ENCODE measurements around the gene TBC1D20.

The TBC1D20 gene

GRCh38 chr20:438571-439469 lies 23.5 kb downstream of the TBC1D20 start:
- Histone ChIP-seq H3K79me2 (ENCODE audit: low read length) (no peaks in the 10 kb centered on the region), H3K4me3 (ENCODE audit: low read length) (no peak overlapping the region), H2AFZ (ENCODE audit: low read depth, low read length) (no peak overlapping the region), H3K9me3 (ENCODE audit: insufficient read depth, low read length) (no peaks in the 10 kb centered on the region), H3K36me3 (replicated peaks; ENCODE audit: low read depth, low read length) (peaks cover 71% of the 10 kb centered on the region), H3K4me1 (ENCODE audit: low read length) (peaks cover 7% of the 10 kb centered on the region), H3K4me2 (ENCODE audit: low read length) (no peak overlapping the region), H3K9ac (ENCODE audit: low read length) (no peak overlapping the region), H3K27me3 (ENCODE audit: low read depth, low read length) (no peaks in the 10 kb centered on the region), H4K20me1 (ENCODE audit: insufficient read depth, low read length) (no peaks in the 10 kb centered on the region), H3K27ac (ENCODE audit: low read length) (no peak overlapping the region)
- no peak for TF ChIP-seq EZH2phosphoT487 (IDR thresholded peaks at IDR 0.05; ENCODE audit: low read depth)
- TF ChIP-seq, protein P1, sequence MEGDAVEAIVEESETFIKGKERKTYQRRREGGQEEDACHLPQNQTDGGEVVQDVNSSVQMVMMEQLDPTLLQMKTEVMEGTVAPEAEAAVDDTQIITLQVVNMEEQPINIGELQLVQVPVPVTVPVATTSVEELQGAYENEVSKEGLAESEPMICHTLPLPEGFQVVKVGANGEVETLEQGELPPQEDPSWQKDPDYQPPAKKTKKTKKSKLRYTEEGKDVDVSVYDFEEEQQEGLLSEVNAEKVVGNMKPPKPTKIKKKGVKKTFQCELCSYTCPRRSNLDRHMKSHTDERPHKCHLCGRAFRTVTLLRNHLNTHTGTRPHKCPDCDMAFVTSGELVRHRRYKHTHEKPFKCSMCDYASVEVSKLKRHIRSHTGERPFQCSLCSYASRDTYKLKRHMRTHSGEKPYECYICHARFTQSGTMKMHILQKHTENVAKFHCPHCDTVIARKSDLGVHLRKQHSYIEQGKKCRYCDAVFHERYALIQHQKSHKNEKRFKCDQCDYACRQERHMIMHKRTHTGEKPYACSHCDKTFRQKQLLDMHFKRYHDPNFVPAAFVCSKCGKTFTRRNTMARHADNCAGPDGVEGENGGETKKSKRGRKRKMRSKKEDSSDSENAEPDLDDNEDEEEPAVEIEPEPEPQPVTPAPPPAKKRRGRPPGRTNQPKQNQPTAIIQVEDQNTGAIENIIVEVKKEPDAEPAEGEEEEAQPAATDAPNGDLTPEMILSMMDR (IDR thresholded peaks at IDR 0.05; ENCODE audit: low read depth, low read length): no peak

- TF ChIP-seq EZH2phosphoT487 (IDR thresholded peaks at IDR 0.05; ENCODE audit: low read depth): no peak
- TF ChIP-seq, protein P1 (IDR thresholded peaks at IDR 0.05; ENCODE audit: low read depth, low read length): no peak
- Histone ChIP-seq H4K20me1 (ENCODE audit: insufficient read depth, low read length) (no peaks in the 10 kb centered on the region), H2AFZ (ENCODE audit: low read depth, low read length) (no peak overlapping the region), H3K4me2 (ENCODE audit: low read length) (no peak overlapping the region), H3K36me3 (replicated peaks; ENCODE audit: low read depth, low read length) (peaks cover 67% of the 10 kb centered on the region), H3K9ac (ENCODE audit: low read length) (no peak overlapping the region), H3K27me3 (ENCODE audit: low read depth, low read length) (no peaks in the 10 kb centered on the region), H3K79me2 (ENCODE audit: low read length) (no peaks in the 10 kb centered on the region), H3K4me1 (ENCODE audit: low read length) (peaks cover 14% of the 10 kb centered on the region), H3K27ac (ENCODE audit: low read length) (no peak overlapping the region), H3K9me3 (ENCODE audit: insufficient read depth, low read length) (no peaks in the 10 kb centered on the region), H3K4me3 (ENCODE audit: low read length) (no peak overlapping the region)
Observed at GRCh38 chr20:437787-438486, 24.4 kb downstream of the TBC1D20 start.

DNA sequence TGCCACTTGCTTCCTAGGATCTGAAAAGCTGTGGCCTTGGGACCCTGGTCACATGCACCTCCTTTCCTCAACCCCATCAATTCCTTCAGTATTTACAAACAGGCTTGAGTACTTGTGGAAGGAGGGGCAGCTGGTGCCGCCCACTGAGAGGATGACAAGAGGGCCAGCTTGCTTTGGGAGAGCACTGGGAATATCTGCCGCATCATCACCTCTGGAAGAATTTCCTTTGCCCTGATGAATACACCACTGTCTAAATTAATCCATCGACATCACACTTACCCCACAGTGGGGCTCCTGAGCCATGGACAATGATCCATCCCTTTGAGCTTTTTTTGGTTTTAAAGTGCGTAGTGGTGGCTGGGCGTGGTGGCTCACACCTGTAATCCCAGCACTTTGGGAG lies 25.9 kb downstream of the TBC1D20 start:
- Histone ChIP-seq H2AFZ (ENCODE audit: low read depth, low read length) (no peak overlapping the region), H3K4me3 (ENCODE audit: low read length) (no peak overlapping the region), H4K20me1 (ENCODE audit: insufficient read depth, low read length) (no peaks in the 10 kb centered on the region), H3K79me2 (ENCODE audit: low read length) (no peaks in the 10 kb centered on the region), H3K9ac (ENCODE audit: low read length) (no peak overlapping the region), H3K36me3 (replicated peaks; ENCODE audit: low read depth, low read length) (peaks cover 66% of the 10 kb centered on the region), H3K4me2 (ENCODE audit: low read length) (no peak overlapping the region), H3K4me1 (ENCODE audit: low read length) (peaks cover 14% of the 10 kb centered on the region), H3K27me3 (ENCODE audit: low read depth, low read length) (no peaks in the 10 kb centered on the region), H3K9me3 (ENCODE audit: insufficient read depth, low read length) (no peaks in the 10 kb centered on the region), H3K27ac (ENCODE audit: low read length) (no peak overlapping the region)
- TF ChIP-seq EZH2phosphoT487 (IDR thresholded peaks at IDR 0.05; ENCODE audit: low read depth): no peak
- TF ChIP-seq, protein P1 (IDR thresholded peaks at IDR 0.05; ENCODE audit: low read depth, low read length): no peak

DNA sequence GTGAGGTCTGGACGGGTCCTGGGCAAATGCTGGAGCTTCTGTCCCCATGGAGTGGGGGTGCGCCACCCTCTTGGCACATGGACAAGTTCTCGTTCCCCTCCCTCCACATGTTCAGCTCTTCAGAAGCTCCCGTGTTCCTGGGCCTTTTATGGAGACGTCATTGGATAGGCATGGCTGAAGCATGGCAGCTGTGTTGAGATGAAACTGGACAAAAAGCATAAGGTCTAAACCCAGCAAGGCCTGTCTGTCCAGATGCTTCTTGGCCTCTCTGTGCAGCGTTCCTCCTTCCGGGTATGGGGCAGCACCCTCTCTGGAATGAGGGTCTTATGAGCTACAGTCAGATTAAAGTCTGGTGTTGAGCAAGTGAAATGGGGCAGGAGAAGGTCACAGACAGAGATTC lies 26.8 kb downstream of the TBC1D20 start:
- peaks cover 60% of the 10 kb centered on the region for H3K36me3 ChIP-seq (replicated peaks; ENCODE audit: low read depth, low read length)
- H3K9ac ChIP-seq (ENCODE audit: low read length): no peak overlapping the region
- H3K4me1 ChIP-seq (ENCODE audit: low read length): peaks cover 14% of the 10 kb centered on the region
- TF ChIP-seq, protein P1 (IDR thresholded peaks at IDR 0.05; ENCODE audit: low read depth, low read length): no peak
- no peak overlapping the region for H2AFZ ChIP-seq (ENCODE audit: low read depth, low read length)
- no peak overlapping the region for H3K4me3 ChIP-seq (ENCODE audit: low read length)
- no peaks in the 10 kb centered on the region for H4K20me1 ChIP-seq (ENCODE audit: insufficient read depth, low read length)
- no peaks in the 10 kb centered on the region for H3K27me3 ChIP-seq (ENCODE audit: low read depth, low read length)
- no peak overlapping the region for H3K27ac ChIP-seq (ENCODE audit: low read length)
- H3K79me2 ChIP-seq (ENCODE audit: low read length): no peaks in the 10 kb centered on the region
- H3K9me3 ChIP-seq (ENCODE audit: insufficient read depth, low read length): no peaks in the 10 kb centered on the region
- no peak overlapping the region for H3K4me2 ChIP-seq (ENCODE audit: low read length)
